Osteoblast (primary cell): ENCODE data around the gene CRY1. TPM values are rescaled to one million over a fixed set of nuclear protein-coding genes. Genes with fewer than 3 reads are reported as not detected.

Source experiments
- DNase-seq: peaks from one replicate; pipeline ENCODE4 v3.0.0; 2011; ENCODE audit warnings: low spot score, mixed read lengths; ENCODE audit not compliant: insufficient read length; ENCODE audit errors: missing footprints
- H2AFZ ChIP-seq: 2 replicates; pipeline ENCODE4 v1.6.0; 2011; ENCODE audit warnings: mild to moderate bottlenecking, low read length
- H3K27ac ChIP-seq: 2 replicates; pipeline ENCODE4 v1.5.1; 2011; ENCODE audit warnings: mild to moderate bottlenecking, low read depth, low read length, moderate library complexity
- H3K27me3 ChIP-seq: 2 replicates; pipeline ENCODE4 v1.6.0; 2012; ENCODE audit warnings: mild to moderate bottlenecking, control low read depth, inconsistent platforms, low read length, moderate library complexity; ENCODE audit not compliant: insufficient read depth
- H3K36me3 ChIP-seq: 2 replicates; pipeline ENCODE4 v1.5.1; 2011; ENCODE audit warnings: mild to moderate bottlenecking, low read length, control low read depth, moderate library complexity; ENCODE audit not compliant: insufficient read depth
- H3K4me1 ChIP-seq: 2 replicates; pipeline ENCODE4 v1.5.1; 2011; ENCODE audit warnings: mild to moderate bottlenecking, low read length, control low read depth, moderate library complexity; ENCODE audit not compliant: insufficient read depth
- H3K4me2 ChIP-seq: 2 replicates; pipeline ENCODE4 v1.6.0; 2011; ENCODE audit warnings: mild to moderate bottlenecking, low read length; ENCODE audit not compliant: insufficient read depth
- H3K4me3 ChIP-seq: fragments of 200-600 bp; sonication (generic); 3 replicates; pipeline ENCODE4 v1.5.1; 2012; ENCODE audit warnings: mild to moderate bottlenecking, low read length, inconsistent platforms; ENCODE audit not compliant: insufficient read depth
- H3K79me2 ChIP-seq: 2 replicates; pipeline ENCODE4 v1.6.0; 2012; ENCODE audit warnings: mild to moderate bottlenecking, low read length, control low read depth, inconsistent platforms; ENCODE audit not compliant: insufficient read depth
- H3K9me3 ChIP-seq: 2 replicates; pipeline ENCODE4 v1.5.1; 2011; ENCODE audit warnings: low read depth, low read length, control low read depth
- H4K20me1 ChIP-seq: 2 replicates; pipeline ENCODE4 v1.6.0; 2012; ENCODE audit warnings: mild to moderate bottlenecking, low read length, control low read depth; ENCODE audit not compliant: insufficient read depth
- total RNA-seq: library from RNA; depleted of rRNA; stranded (reverse); fragments of >200 nt; gene quantifications from 2 replicates; pipeline ENCODE4 v1.2.3, GENCODE V29; 2012
- TF ChIP-seq, protein P1 (sequence below): IDR thresholded peaks from 2 replicates; pipeline ENCODE4 v1.5.1; 2011; ENCODE audit warnings: mild to moderate bottlenecking, low read depth, low read length, moderate library complexity; ENCODE audit errors: extremely low read depth

The CRY1 gene
- total RNA-seq, 1 donor = 18.1 TPM

DNA sequence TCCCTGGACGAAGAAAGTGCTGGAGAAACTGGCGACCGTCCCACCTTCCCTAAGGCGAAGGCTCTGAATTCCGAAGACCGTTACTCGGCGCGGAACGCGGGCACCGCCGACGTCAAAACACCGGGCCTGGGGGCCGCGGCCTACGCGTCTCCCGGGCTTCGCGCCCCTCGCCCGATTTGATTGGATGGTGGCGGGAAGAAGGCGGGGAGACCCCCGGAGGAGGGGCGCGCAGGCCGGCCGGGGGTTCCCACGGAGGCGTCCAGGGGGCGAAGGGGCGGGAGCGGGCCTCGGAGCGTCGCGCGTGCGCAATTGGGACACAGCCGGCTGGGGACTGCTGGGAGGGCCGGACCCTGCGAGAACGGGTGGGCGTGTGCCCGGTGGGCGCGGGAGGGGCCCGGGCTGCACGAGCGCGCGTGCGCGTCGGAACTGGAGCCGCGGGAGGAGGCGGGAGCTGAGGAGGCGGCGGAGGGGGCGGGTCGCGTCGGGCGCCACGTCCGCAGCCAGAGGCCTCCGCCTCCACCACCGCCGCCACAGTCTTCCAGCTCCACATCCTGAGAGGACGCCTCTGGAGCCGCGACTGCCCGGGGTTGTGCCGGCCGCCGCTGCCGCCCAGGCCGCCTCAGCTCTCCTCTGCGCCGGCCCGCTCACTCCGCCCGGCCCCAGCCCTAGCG, 137.8 kb downstream of the CRY1 start, which contains the start of gene TMEM263:
TMEM263 (plus strand) TSS at position 531 of the 671 bp plus-strand sequence. CDS start 11,210 bp downstream, outside the sequence.
- peak; percentile 98 for DNase-seq
- Histone ChIP-seq H3K4me2 (peak within 1 kb of the TSS; percentile 82), H2AFZ (peak within 1 kb of the TSS; percentile 93), H3K79me2 (peaks cover 44% of the 10 kb centered on the region), H4K20me1 (peaks cover 35% of the 10 kb centered on the region), H3K36me3 (peaks cover 16% of the 10 kb centered on the region), H3K27me3 (no peaks in the 10 kb centered on the region), H3K27ac (peak within 1 kb of the TSS; percentile 98), H3K4me3 (peak within 1 kb of the TSS; percentile 97), H3K9me3 (no peaks in the 10 kb centered on the region), H3K4me1 (peaks cover 37% of the 10 kb centered on the region)
- TF ChIP-seq, protein P1, sequence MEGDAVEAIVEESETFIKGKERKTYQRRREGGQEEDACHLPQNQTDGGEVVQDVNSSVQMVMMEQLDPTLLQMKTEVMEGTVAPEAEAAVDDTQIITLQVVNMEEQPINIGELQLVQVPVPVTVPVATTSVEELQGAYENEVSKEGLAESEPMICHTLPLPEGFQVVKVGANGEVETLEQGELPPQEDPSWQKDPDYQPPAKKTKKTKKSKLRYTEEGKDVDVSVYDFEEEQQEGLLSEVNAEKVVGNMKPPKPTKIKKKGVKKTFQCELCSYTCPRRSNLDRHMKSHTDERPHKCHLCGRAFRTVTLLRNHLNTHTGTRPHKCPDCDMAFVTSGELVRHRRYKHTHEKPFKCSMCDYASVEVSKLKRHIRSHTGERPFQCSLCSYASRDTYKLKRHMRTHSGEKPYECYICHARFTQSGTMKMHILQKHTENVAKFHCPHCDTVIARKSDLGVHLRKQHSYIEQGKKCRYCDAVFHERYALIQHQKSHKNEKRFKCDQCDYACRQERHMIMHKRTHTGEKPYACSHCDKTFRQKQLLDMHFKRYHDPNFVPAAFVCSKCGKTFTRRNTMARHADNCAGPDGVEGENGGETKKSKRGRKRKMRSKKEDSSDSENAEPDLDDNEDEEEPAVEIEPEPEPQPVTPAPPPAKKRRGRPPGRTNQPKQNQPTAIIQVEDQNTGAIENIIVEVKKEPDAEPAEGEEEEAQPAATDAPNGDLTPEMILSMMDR = no peak

DNA sequence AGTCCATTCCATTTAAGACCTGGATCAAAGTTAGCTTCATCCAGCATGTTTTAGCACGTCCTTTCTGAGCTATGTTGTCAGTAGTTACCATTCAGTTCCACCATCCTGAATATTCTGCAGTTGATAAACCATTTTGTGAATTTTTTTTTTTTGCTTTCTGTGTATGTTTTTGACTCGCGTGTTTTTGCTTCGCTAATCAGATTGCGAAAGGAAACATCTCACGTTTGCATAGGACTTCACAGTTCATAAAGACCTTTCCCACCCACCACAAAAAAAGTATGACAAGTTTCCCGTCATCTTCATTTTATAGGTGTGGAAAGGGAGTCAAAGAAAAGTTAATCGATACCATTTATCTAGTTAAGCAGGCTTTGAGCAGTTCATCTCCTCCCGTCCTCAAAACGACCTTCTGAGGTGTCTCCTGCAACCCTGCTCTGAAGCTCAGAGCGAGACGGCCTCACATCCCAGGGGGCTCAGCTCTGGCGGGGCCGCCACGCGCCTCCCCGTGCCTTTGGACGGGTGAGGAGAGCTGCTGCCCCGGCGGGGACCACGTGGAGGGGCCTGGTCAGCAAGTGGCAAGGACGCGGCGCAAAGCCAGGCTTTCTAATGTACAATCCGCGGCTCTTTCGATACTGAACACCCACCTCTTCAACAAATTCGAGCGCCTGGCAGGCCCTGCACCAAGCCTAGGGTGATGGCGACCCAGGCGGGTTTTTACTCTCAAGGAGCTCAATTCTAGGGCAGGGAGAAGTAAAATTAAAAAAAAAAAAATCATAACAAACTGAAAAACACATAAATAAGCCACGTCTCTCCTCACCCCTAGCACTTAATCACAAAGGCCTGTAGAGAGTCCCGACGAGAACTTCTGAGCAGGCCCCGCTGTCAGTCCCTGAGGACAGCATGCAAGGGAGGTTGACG, 138.6 kb downstream of the CRY1 start:
- Histone ChIP-seq H3K36me3 (peaks cover 9% of the 10 kb centered on the region), H3K4me2 (peak overlapping the region; percentile 82), H3K27ac (peak overlapping the region; percentile 98), H3K9me3 (no peaks in the 10 kb centered on the region), H3K27me3 (no peaks in the 10 kb centered on the region), H4K20me1 (peaks cover 28% of the 10 kb centered on the region), H2AFZ (peak overlapping the region; percentile 93), H3K79me2 (peaks cover 36% of the 10 kb centered on the region), H3K4me3 (peak overlapping the region; percentile 97), H3K4me1 (peaks cover 34% of the 10 kb centered on the region)
- TF ChIP-seq, protein P1 = no peak
- peak; percentile 73 for DNase-seq

DNA sequence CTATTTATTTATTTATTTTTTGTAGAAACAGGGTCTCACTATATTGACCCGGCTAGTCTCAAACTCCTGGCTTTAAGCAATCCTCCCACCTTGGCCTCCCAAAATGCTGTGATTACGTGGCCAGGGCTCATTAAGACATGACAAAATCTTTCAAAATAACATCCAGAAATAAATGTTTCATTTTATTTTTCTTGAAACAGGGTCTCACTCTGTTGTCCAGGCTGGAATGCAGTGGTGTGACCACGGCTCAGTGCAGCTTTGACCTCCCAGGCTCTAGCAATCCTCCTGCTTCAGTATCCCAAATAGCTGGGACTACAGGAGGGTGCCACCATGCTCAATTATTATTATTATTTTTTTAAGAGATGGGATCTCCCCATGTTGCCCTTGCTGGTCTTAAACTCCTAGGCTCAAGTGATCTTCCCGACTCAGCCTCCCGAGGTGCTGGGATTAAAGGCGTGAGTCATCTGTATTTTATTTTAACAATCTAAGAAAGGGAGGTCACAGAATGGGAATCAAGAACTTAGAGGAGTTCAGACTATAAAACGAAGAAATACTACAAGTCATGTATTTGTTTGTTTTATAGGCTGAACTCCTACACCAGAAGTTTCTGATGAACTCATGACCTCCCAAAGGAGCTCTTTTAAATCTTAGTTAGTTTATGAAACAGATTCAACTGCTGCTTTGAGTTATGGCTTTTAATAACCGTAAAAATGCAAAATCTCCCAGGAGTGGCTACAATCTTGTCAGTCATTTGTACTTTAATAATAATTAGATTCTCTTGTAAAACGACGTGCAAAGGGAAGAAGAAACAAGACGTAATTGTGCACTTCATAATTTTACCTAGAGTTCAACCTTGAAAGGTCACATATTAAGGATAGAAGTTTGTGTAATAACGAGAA, 139.7 kb downstream of the CRY1 start:
- peak; percentile 17 for DNase-seq
- no peak overlapping the region for H3K4me3 ChIP-seq
- H3K27ac ChIP-seq = no peak overlapping the region
- H2AFZ ChIP-seq = no peak overlapping the region
- TF ChIP-seq, protein P1 = no peak
- H3K4me1 ChIP-seq = peaks cover 23% of the 10 kb centered on the region
- no peaks in the 10 kb centered on the region for H3K36me3 ChIP-seq
- peaks cover 18% of the 10 kb centered on the region for H4K20me1 ChIP-seq
- no peaks in the 10 kb centered on the region for H3K9me3 ChIP-seq
- H3K4me2 ChIP-seq = peak overlapping the region; percentile 82
- peaks cover 25% of the 10 kb centered on the region for H3K79me2 ChIP-seq
- no peaks in the 10 kb centered on the region for H3K27me3 ChIP-seq
